Neural cell (in vitro differentiated cells): ENCODE data around the gene IFIT2.

ENCODE experiments used
- EP300 ChIP-seq: fragments of 450-650 bp; conservative IDR thresholded peaks from 2 replicates; pipeline ENCODE4 v1.6.1; 2014; ENCODE audit warnings: antibody characterized with exemption, mild to moderate bottlenecking, moderate library complexity; ENCODE audit not compliant: poor library complexity, severe bottlenecking
- EZH2 ChIP-seq: fragments of 200-600, 300-800 bp; shearing (Covaris generic), sonication (generic); IDR thresholded peaks from 2 replicates; pipeline ENCODE4 v1.6.1; 2014; ENCODE audit warnings: antibody characterized with exemption, low read length, borderline replicate concordance, mild to moderate bottlenecking; ENCODE audit not compliant: insufficient read depth, poor library complexity, severe bottlenecking
- POLR2AphosphoS5 ChIP-seq: IDR thresholded peaks from 2 replicates; pipeline ENCODE4 v1.6.1; 2012
- TF ChIP-seq, protein P1 (sequence below): fragments of 450-650 bp; IDR thresholded peaks from 2 replicates; pipeline ENCODE4 v1.5.1; 2014; ENCODE audit warnings: antibody characterized with exemption, mild to moderate bottlenecking, moderate library complexity; ENCODE audit not compliant: poor library complexity, severe bottlenecking
- TF ChIP-seq, protein P2 (sequence below): IDR thresholded peaks from 2 replicates; pipeline ENCODE4 v1.6.1; 2012; ENCODE audit warnings: borderline replicate concordance

GRCh38 chr10:89308736-89309135, 6.9 kb downstream of the IFIT2 start:
- TF ChIP-seq EZH2, result no peak
- TF ChIP-seq, protein P1, sequence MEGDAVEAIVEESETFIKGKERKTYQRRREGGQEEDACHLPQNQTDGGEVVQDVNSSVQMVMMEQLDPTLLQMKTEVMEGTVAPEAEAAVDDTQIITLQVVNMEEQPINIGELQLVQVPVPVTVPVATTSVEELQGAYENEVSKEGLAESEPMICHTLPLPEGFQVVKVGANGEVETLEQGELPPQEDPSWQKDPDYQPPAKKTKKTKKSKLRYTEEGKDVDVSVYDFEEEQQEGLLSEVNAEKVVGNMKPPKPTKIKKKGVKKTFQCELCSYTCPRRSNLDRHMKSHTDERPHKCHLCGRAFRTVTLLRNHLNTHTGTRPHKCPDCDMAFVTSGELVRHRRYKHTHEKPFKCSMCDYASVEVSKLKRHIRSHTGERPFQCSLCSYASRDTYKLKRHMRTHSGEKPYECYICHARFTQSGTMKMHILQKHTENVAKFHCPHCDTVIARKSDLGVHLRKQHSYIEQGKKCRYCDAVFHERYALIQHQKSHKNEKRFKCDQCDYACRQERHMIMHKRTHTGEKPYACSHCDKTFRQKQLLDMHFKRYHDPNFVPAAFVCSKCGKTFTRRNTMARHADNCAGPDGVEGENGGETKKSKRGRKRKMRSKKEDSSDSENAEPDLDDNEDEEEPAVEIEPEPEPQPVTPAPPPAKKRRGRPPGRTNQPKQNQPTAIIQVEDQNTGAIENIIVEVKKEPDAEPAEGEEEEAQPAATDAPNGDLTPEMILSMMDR, result no peak
- TF ChIP-seq, protein P2, sequence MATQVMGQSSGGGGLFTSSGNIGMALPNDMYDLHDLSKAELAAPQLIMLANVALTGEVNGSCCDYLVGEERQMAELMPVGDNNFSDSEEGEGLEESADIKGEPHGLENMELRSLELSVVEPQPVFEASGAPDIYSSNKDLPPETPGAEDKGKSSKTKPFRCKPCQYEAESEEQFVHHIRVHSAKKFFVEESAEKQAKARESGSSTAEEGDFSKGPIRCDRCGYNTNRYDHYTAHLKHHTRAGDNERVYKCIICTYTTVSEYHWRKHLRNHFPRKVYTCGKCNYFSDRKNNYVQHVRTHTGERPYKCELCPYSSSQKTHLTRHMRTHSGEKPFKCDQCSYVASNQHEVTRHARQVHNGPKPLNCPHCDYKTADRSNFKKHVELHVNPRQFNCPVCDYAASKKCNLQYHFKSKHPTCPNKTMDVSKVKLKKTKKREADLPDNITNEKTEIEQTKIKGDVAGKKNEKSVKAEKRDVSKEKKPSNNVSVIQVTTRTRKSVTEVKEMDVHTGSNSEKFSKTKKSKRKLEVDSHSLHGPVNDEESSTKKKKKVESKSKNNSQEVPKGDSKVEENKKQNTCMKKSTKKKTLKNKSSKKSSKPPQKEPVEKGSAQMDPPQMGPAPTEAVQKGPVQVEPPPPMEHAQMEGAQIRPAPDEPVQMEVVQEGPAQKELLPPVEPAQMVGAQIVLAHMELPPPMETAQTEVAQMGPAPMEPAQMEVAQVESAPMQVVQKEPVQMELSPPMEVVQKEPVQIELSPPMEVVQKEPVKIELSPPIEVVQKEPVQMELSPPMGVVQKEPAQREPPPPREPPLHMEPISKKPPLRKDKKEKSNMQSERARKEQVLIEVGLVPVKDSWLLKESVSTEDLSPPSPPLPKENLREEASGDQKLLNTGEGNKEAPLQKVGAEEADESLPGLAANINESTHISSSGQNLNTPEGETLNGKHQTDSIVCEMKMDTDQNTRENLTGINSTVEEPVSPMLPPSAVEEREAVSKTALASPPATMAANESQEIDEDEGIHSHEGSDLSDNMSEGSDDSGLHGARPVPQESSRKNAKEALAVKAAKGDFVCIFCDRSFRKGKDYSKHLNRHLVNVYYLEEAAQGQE, result no peak
- TF ChIP-seq POLR2AphosphoS5, result no peak
- TF ChIP-seq EP300, result no peak
